ENCODE measurements around the gene ZNF331.

GRCh38 chr19:53525922-53526321 is 12.0 kb upstream of the ZNF331 start:
- TF ChIP-seq USF2 (IDR thresholded peaks at IDR 0.05; ENCODE audit: low read length) (no peak), MAX (IDR thresholded peaks at IDR 0.05) (no peak), POLR2AphosphoS5 (IDR thresholded peaks at IDR 0.05; ENCODE audit: low read depth, low read length) (no peak), MAFK (IDR thresholded peaks at IDR 0.05; ENCODE audit: low read depth, low read length) (no peak), CTCF (IDR thresholded peaks at IDR 0.05; ENCODE audit: control extremely low read depth in 1 of 3, insufficient read depth in 1 of 3, low read depth in 1 of 3, low read length in 3 of 3) (no peak), EGR1 (IDR thresholded peaks at IDR 0.05; ENCODE audit: borderline replicate concordance, low read depth, low read length) (no peak)

Measured in H1 (cell line).